Astrocyte (in vitro differentiated cells and primary cell): Measurements from ENCODE around the gene RIT1.
"Not testable (repeated sequence)": the region's sequence is repeated elsewhere in the genome, so short reads cannot be mapped to it uniquely, and the experiment has no call there.

Experiments
- CTCF ChIP-seq: IDR thresholded peaks from 2 replicates; pipeline ENCODE4 v1.5.1; 2011; ENCODE audit warnings: low read depth, mild to moderate bottlenecking, inconsistent platforms, low read length, moderate library complexity; ENCODE audit not compliant: insufficient read depth
- EZH2 ChIP-seq: IDR thresholded peaks from 2 replicates; pipeline ENCODE4 v1.6.1; 2012; ENCODE audit warnings: mild to moderate bottlenecking, low read length, inconsistent platforms; ENCODE audit not compliant: insufficient read depth

- not testable (repeated sequence) for TF ChIP-seq CTCF, EZH2
Measured at GRCh38 chr1:155930725-155931124, 19.6 kb upstream of the RIT1 start.
